HEK293 (cell line): ENCODE data around the gene ARL16.

ENCODE experiments used
- CTCF ChIA-PET: fragments of 350-600 bp; formaldehyde crosslinking; extraction: SDS; loops from one replicate; lab custom pipeline; 2021; ENCODE audit warnings: antibody characterized with exemption; lab: Yijun Ruan, JAX
- POLR2A ChIA-PET: fragments of 300-600 bp; formaldehyde crosslinking; extraction: SDS; loops from one replicate; lab custom pipeline; 2020; ENCODE audit warnings: antibody characterized with exemption, inconsistent platforms; lab: Yijun Ruan, JAX
- H3K27ac ChIP-seq: fragments of 200-500 bp; sonication (Bioruptor generic); 2 replicates; pipeline ENCODE4 v1.5.1; 2014; ENCODE audit warnings: low read depth, low read length, control low read depth, inconsistent platforms; ENCODE audit errors: extremely low read depth
- H3K36me3 ChIP-seq, 2 experiments: fragments of 200-500 bp in 1 of 2; sonication (Bioruptor generic) in 1 of 2; 1 replicate in 1 of 2; 2 replicates in 1 of 2; pipeline ENCODE4 v1.5.1; 2014 to 2017; ENCODE audit warnings: inconsistent platforms in 2 of 2, low read length in 2 of 2; ENCODE audit not compliant: control insufficient read depth in 2 of 2, insufficient read depth in 1 of 2
- H3K4me1 ChIP-seq: fragments of 200-500 bp; sonication (Bioruptor generic); 2 replicates; pipeline ENCODE4 v1.5.1; 2014; ENCODE audit warnings: mild to moderate bottlenecking, low read length, inconsistent platforms; ENCODE audit not compliant: control insufficient read depth, insufficient read depth
- H3K4me3 ChIP-seq: 2 replicates; pipeline ENCODE4 v1.5.1; 2011; ENCODE audit warnings: low read depth, mild to moderate bottlenecking, control low read depth, low read length, moderate library complexity
- H3K9me3 ChIP-seq: fragments of 200-500 bp; sonication (Bioruptor generic); 2 replicates; pipeline ENCODE4 v1.5.1; 2014; ENCODE audit warnings: low read depth, low read length, inconsistent platforms; ENCODE audit not compliant: control insufficient read depth, insufficient read depth
- BCL11A ChIP-seq: fragments of 450-650 bp; formaldehyde crosslinking; IDR thresholded peaks from 2 replicates; pipeline ENCODE4 v1.5.1; 2016; ENCODE audit warnings: low read depth, missing biosample characterization, missing genetic modification characterization
- BCL11B ChIP-seq: fragments of 450-650 bp; formaldehyde crosslinking; IDR thresholded peaks from 2 replicates; pipeline ENCODE4 v1.5.1; 2016; ENCODE audit warnings: low read depth, missing biosample characterization, missing genetic modification characterization
- HOXA7 ChIP-seq: sonication (generic); formaldehyde crosslinking; IDR thresholded peaks from 2 replicates; pipeline ENCODE4 v1.8.1; 2022; ENCODE audit warnings: missing genetic modification reagents, borderline replicate concordance
- KLF16 ChIP-seq: fragments of 450-650 bp; formaldehyde crosslinking; IDR thresholded peaks from 2 replicates; pipeline ENCODE4 v1.5.1; 2017; ENCODE audit warnings: missing biosample characterization, missing genetic modification characterization
- TRIM28 ChIP-seq: IDR thresholded peaks from 2 replicates; pipeline ENCODE4 v1.6.1; 2011; ENCODE audit warnings: low read length, control low read depth, borderline replicate concordance
- ZEB2 ChIP-seq: fragments of 450-650 bp; formaldehyde crosslinking; IDR thresholded peaks from 2 replicates; pipeline ENCODE4 v1.5.1; 2016; ENCODE audit warnings: missing biosample characterization, missing genetic modification characterization
- ZFHX2 ChIP-seq: fragments of 450-650 bp; formaldehyde crosslinking; conservative IDR thresholded peaks from 2 replicates; pipeline ENCODE4 v1.5.1; 2016; ENCODE audit warnings: missing biosample characterization, missing genetic modification characterization
- ZFP3 ChIP-seq: fragments of 450-650 bp; formaldehyde crosslinking; IDR thresholded peaks from 2 replicates; pipeline ENCODE4 v1.5.1; 2016; ENCODE audit warnings: low read depth, missing biosample characterization, missing genetic modification characterization
- ZIC2 ChIP-seq: fragments of 450-650 bp; formaldehyde crosslinking; IDR thresholded peaks from 2 replicates; pipeline ENCODE4 v1.5.1; 2016; ENCODE audit warnings: missing biosample characterization, missing genetic modification characterization
- ZNF248 ChIP-seq: fragments of 450-650 bp; formaldehyde crosslinking; IDR thresholded peaks from 2 replicates; pipeline ENCODE4 v1.5.1; 2017; ENCODE audit warnings: missing biosample characterization, missing genetic modification characterization
- ZNF292 ChIP-seq: fragments of 450-650 bp; formaldehyde crosslinking; IDR thresholded peaks from 2 replicates; pipeline ENCODE4 v1.5.1; 2016; ENCODE audit warnings: low read depth, missing biosample characterization, missing genetic modification characterization, borderline replicate concordance
- ZNF530 ChIP-seq: fragments of 450-650 bp; formaldehyde crosslinking; IDR thresholded peaks from 2 replicates; pipeline ENCODE4 v1.5.1; 2016; ENCODE audit warnings: low read depth, missing biosample characterization, missing genetic modification characterization
- ZNF549 ChIP-seq: fragments of 450-650 bp; IDR thresholded peaks from 2 replicates; pipeline ENCODE4 v1.5.1; 2018; ENCODE audit warnings: missing biosample characterization, missing genetic modification characterization, mild to moderate bottlenecking, inconsistent platforms, moderate library complexity
- ZNF560 ChIP-seq: fragments of 450-650 bp; formaldehyde crosslinking; IDR thresholded peaks from 2 replicates; pipeline ENCODE4 v1.5.1; 2017; ENCODE audit warnings: missing biosample characterization, missing genetic modification characterization, borderline replicate concordance
- ZNF585B ChIP-seq: fragments of 450-650 bp; formaldehyde crosslinking; IDR thresholded peaks from 2 replicates; pipeline ENCODE4 v1.5.1; 2016; ENCODE audit warnings: missing biosample characterization, missing genetic modification characterization
- ZNF600 ChIP-seq: fragments of 450-650 bp; formaldehyde crosslinking; IDR thresholded peaks from 2 replicates; pipeline ENCODE4 v1.5.1; 2016; ENCODE audit warnings: missing biosample characterization, missing genetic modification characterization
- ZNF624 ChIP-seq: fragments of 450-650 bp; formaldehyde crosslinking; IDR thresholded peaks from 2 replicates; pipeline ENCODE4 v1.5.1; 2017; ENCODE audit warnings: missing biosample characterization, missing genetic modification characterization
- ZNF664 ChIP-seq: fragments of 450-650 bp; formaldehyde crosslinking; IDR thresholded peaks from 2 replicates; pipeline ENCODE4 v1.5.1; 2016; ENCODE audit warnings: missing biosample characterization, missing genetic modification characterization
- ZNF670 ChIP-seq: fragments of 450-650 bp; formaldehyde crosslinking; IDR thresholded peaks from 2 replicates; pipeline ENCODE4 v1.5.1; 2016; ENCODE audit warnings: missing biosample characterization, missing genetic modification characterization, low read depth
- ZNF707 ChIP-seq: fragments of 450-650 bp; formaldehyde crosslinking; IDR thresholded peaks from 2 replicates; pipeline ENCODE4 v1.5.1; 2016; ENCODE audit warnings: missing biosample characterization, missing genetic modification characterization
- ZNF791 ChIP-seq: fragments of 450-650 bp; formaldehyde crosslinking; IDR thresholded peaks from 2 replicates; pipeline ENCODE4 v1.5.1; 2016; ENCODE audit warnings: missing biosample characterization, missing genetic modification characterization
- ZSCAN16 ChIP-seq: fragments of 450-650 bp; formaldehyde crosslinking; IDR thresholded peaks from 2 replicates; pipeline ENCODE4 v1.5.1; 2016; ENCODE audit warnings: missing biosample characterization, missing genetic modification characterization
- ZSCAN23 ChIP-seq: fragments of 450-650 bp; formaldehyde crosslinking; IDR thresholded peaks from 2 replicates; pipeline ENCODE4 v1.5.1; 2016; ENCODE audit warnings: missing biosample characterization, missing genetic modification characterization
- ZXDB ChIP-seq: fragments of 450-650 bp; formaldehyde crosslinking; IDR thresholded peaks from 2 replicates; pipeline ENCODE4 v1.5.1; 2016; ENCODE audit warnings: missing biosample characterization, missing genetic modification characterization
- TF ChIP-seq, protein P1 (sequence below): fragments of 450-650 bp; formaldehyde crosslinking; IDR thresholded peaks from 2 replicates; pipeline ENCODE4 v1.5.1; 2017; ENCODE audit warnings: missing biosample characterization, missing genetic modification characterization
- TF ChIP-seq, protein P2 (sequence below): fragments of 450-650 bp; formaldehyde crosslinking; IDR thresholded peaks from 2 replicates; pipeline ENCODE4 v1.5.1; 2016; ENCODE audit warnings: missing biosample characterization, missing genetic modification characterization
- TF ChIP-seq, protein P3 (sequence below): fragments of 450-650 bp; formaldehyde crosslinking; IDR thresholded peaks from 2 replicates; pipeline ENCODE4 v1.5.1; 2016; ENCODE audit warnings: missing biosample characterization, missing genetic modification characterization, borderline replicate concordance
- TF ChIP-seq, protein P4 (sequence below): fragments of 450-650 bp; formaldehyde crosslinking; IDR thresholded peaks from 2 replicates; pipeline ENCODE4 v1.5.1; 2016; ENCODE audit warnings: missing biosample characterization, missing genetic modification characterization

ARL16 gene

DNA sequence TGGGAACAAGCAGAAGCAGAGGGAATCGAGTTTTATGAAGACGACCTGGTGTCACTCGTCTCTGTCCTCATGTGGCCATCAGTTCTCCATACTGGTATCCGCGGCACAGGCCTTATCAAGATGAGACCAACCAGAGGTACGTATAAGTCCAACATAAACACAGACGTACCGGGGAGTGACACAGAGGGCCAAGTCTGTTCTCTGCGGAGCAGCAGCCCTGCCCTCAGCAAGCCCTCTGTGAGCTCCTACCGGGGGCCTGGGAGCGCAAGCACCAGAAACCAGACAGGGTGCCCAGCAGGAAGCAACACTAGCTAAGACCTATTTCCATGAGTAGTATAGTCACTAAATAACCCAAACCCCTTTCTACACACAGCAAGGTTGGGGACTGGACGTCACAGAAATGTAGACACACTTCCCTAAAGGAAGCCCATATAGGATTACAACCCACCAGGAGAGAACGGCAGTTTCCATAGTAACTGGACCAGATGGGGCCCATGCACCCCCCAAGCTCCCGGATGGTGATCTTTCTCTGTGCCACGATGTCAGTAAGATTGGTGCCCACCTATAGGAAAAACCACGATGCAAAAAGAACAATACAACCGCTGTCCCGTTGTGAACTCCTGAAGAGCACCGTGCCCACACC is 911 bp downstream of the ARL16 start:
- Histone ChIP-seq H3K9me3 (no peaks in the 10 kb centered on the region), H3K27ac (peak overlapping the region; percentile 82), H3K4me3 (peak overlapping the region; percentile 92), H3K4me1 (peaks cover 4% of the 10 kb centered on the region), H3K36me3 (peaks cover 6 to 43% of the 10 kb centered on the region in 2 experiments; a peak in 2 of 3 replicates)
- POLR2A ChIA-PET = interaction anchor here (0.5 to 6.6 kb wide), 17 partner anchors 11 to 244 kb away, joined by 3 to 109 read pairs (median 7); partner anchors contain the start of genes ACTG1, CCDC137, MRPL12 and OXLD1
- TF ChIP-seq, protein P1, sequence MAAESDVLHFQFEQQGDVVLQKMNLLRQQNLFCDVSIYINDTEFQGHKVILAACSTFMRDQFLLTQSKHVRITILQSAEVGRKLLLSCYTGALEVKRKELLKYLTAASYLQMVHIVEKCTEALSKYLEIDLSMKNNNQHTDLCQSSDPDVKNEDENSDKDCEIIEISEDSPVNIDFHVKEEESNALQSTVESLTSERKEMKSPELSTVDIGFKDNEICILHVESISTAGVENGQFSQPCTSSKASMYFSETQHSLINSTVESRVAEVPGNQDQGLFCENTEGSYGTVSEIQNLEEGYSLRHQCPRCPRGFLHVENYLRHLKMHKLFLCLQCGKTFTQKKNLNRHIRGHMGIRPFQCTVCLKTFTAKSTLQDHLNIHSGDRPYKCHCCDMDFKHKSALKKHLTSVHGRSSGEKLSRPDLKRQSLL (tag by site-specific recombination) = no peak
- TF ChIP-seq ZNF791 (tag by site-specific recombination) (no peak), KLF16 (tag by site-specific recombination) (no peak), ZNF560 (tag by site-specific recombination) (no peak), ZNF707 (tag by site-specific recombination) (no peak), ZIC2 (peak; percentile 64)
- TF ChIP-seq, all 188 proteins: peak for 1
- CTCF ChIA-PET = interaction anchor here (0.6 to 2.2 kb wide), 8 partner anchors 11 to 417 kb away, joined by 3 to 9 read pairs (median 4); no protein-coding TSS in a partner anchor

DNA sequence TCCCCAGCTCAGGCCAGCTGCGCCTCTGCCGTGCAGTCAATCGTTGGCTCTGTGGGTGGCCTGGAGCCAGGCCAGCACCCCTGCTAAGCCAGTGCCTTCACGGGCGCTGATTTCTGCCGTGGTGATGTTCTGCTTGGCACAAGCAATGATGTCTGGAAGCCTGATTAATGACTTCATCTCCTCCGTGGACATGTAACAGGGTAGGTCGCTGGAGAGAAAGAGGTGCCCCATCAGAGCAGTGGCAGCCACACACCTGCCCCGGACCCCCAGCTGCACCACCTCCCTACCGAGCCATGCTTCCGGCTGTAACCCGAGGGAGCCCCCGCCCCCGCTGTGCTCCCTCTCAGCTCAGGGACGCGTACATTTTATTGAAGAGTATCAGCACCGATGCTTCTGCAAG is 1.9 kb downstream of the ARL16 start:
- Histone ChIP-seq H3K4me3 (no peak overlapping the region), H3K4me1 (peaks cover 4% of the 10 kb centered on the region), H3K36me3 (peaks cover 6 to 33% of the 10 kb centered on the region in 2 experiments; a peak in 2 of 3 replicates), H3K9me3 (no peaks in the 10 kb centered on the region), H3K27ac (peak overlapping the region; percentile 19; the same call in 1 of the 2 replicates)
- CTCF ChIA-PET = interaction anchor here (0.6 to 2.2 kb wide), 6 partner anchors 12 to 271 kb away, joined by 3 to 9 read pairs (median 4); no protein-coding TSS in a partner anchor
- POLR2A ChIA-PET = interaction anchor here (1.0 to 6.6 kb wide), 4 partner anchors 10 to 168 kb away, joined by 3 to 109 read pairs (median 16); partner anchors contain the start of genes ACTG1 and MRPL12
- TF ChIP-seq, protein P2, sequence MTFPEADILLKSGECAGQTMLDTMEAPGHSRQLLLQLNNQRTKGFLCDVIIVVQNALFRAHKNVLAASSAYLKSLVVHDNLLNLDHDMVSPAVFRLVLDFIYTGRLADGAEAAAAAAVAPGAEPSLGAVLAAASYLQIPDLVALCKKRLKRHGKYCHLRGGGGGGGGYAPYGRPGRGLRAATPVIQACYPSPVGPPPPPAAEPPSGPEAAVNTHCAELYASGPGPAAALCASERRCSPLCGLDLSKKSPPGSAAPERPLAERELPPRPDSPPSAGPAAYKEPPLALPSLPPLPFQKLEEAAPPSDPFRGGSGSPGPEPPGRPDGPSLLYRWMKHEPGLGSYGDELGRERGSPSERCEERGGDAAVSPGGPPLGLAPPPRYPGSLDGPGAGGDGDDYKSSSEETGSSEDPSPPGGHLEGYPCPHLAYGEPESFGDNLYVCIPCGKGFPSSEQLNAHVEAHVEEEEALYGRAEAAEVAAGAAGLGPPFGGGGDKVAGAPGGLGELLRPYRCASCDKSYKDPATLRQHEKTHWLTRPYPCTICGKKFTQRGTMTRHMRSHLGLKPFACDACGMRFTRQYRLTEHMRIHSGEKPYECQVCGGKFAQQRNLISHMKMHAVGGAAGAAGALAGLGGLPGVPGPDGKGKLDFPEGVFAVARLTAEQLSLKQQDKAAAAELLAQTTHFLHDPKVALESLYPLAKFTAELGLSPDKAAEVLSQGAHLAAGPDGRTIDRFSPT = no peak
- no peak for TF ChIP-seq ZNF549 (tag by site-specific recombination)
- TF ChIP-seq ZFP3 (tag by site-specific recombination) = no peak
- TF ChIP-seq, protein P3, sequence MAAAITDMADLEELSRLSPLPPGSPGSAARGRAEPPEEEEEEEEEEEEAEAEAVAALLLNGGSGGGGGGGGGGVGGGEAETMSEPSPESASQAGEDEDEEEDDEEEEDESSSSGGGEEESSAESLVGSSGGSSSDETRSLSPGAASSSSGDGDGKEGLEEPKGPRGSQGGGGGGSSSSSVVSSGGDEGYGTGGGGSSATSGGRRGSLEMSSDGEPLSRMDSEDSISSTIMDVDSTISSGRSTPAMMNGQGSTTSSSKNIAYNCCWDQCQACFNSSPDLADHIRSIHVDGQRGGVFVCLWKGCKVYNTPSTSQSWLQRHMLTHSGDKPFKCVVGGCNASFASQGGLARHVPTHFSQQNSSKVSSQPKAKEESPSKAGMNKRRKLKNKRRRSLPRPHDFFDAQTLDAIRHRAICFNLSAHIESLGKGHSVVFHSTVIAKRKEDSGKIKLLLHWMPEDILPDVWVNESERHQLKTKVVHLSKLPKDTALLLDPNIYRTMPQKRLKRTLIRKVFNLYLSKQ = no peak
- no peak for TF ChIP-seq ZNF624 (tag by site-specific recombination)
- TF ChIP-seq ZNF585B = no peak
- no peak for TF ChIP-seq ZNF670
- TF ChIP-seq ZEB2 = 0 out of 2 replicates have a peak, but pooled peaks have one; percentile 33
- TF ChIP-seq ZSCAN23 (tag by site-specific recombination) = no peak
- no peak for TF ChIP-seq HOXA7
- no peak for TF ChIP-seq ZNF664 (tag by site-specific recombination)
- no peak for TF ChIP-seq ZXDB (tag by site-specific recombination)
- no peak for TF ChIP-seq ZSCAN16 (tag by site-specific recombination)
- no peak for TF ChIP-seq ZNF292 (tag by site-specific recombination)
- no peak for TF ChIP-seq BCL11B (tag by site-specific recombination)
- TF ChIP-seq ZNF248 = no peak
- TF ChIP-seq ZNF600 (tag by site-specific recombination) = peak; percentile 80
- TF ChIP-seq, protein P4, sequence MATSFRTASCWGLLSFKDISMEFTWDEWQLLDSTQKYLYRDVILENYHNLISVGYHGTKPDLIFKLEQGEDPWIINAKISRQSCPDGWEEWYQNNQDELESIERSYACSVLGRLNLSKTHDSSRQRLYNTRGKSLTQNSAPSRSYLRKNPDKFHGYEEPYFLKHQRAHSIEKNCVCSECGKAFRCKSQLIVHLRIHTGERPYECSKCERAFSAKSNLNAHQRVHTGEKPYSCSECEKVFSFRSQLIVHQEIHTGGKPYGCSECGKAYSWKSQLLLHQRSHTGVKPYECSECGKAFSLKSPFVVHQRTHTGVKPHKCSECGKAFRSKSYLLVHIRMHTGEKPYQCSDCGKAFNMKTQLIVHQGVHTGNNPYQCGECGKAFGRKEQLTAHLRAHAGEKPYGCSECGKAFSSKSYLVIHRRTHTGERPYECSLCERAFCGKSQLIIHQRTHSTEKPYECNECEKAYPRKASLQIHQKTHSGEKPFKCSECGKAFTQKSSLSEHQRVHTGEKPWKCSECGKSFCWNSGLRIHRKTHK (tag by site-specific recombination) = no peak
- TF ChIP-seq ZNF530 (tag by site-specific recombination) = no peak
- no peak for TF ChIP-seq BCL11A (tag by site-specific recombination)
- no peak for TF ChIP-seq TRIM28
- peak; percentile 9; the same call in 1 of the 2 replicates for TF ChIP-seq ZFHX2 (tag by site-specific recombination)
